ENCODE results near the gene RNF2.

RNF2 gene

GRCh38 chr1:185094761-185095160, 49.4 kb downstream of the RNF2 start:
- TF ChIP-seq CTCF (IDR thresholded peaks at IDR 0.05; ENCODE audit: extremely low read depth, missing control alignments) = no peak
- DNase-seq (ENCODE audit: low spot score) = no peak

GRCh38 chr1:185096531-185096930, 51.2 kb downstream of the RNF2 start:
- no peak for DNase-seq (ENCODE audit: low spot score)
- no peak for TF ChIP-seq CTCF (IDR thresholded peaks at IDR 0.05; ENCODE audit: extremely low read depth, missing control alignments)

GRCh38 chr1:185104083-185104482, 58.7 kb downstream of the RNF2 start:
- no peak for TF ChIP-seq CTCF (IDR thresholded peaks at IDR 0.05; ENCODE audit: extremely low read depth, missing control alignments)
- DNase-seq (ENCODE audit: low spot score) = no peak

- no peak for TF ChIP-seq CTCF (IDR thresholded peaks at IDR 0.05; ENCODE audit: extremely low read depth, missing control alignments)
- DNase-seq (ENCODE audit: low spot score) = no peak
Observed at GRCh38 chr1:185105121-185105520, 59.8 kb downstream of the RNF2 start.

GRCh38 chr1:185108321-185108720, 63.0 kb downstream of the RNF2 start:
- TF ChIP-seq CTCF (IDR thresholded peaks at IDR 0.05; ENCODE audit: extremely low read depth, missing control alignments) = no peak
- DNase-seq (ENCODE audit: low spot score) = no peak

- no peak for DNase-seq (ENCODE audit: low spot score)
Observed at GRCh38 chr1:185110145-185110544, 64.8 kb downstream of the RNF2 start.

GRCh38 chr1:185111873-185112272, 66.5 kb downstream of the RNF2 start:
- no peak for TF ChIP-seq CTCF (IDR thresholded peaks at IDR 0.05; ENCODE audit: extremely low read depth, missing control alignments)
- no peak for DNase-seq (ENCODE audit: low spot score)

More at GRCh38 chr1:185110145-185110544, 64.8 kb downstream of the RNF2 start:
- TF ChIP-seq CTCF (IDR thresholded peaks at IDR 0.05; ENCODE audit: extremely low read depth, missing control alignments) = no peak
